ENCODE results near the gene CCDC172. TPM values are rescaled to one million over a fixed set of nuclear protein-coding genes. Genes with fewer than 3 reads are reported as not detected.
A peak's percentile ranks its signal among the peaks of the same experiment; 100 is the strongest.

The CCDC172 gene, protein sequence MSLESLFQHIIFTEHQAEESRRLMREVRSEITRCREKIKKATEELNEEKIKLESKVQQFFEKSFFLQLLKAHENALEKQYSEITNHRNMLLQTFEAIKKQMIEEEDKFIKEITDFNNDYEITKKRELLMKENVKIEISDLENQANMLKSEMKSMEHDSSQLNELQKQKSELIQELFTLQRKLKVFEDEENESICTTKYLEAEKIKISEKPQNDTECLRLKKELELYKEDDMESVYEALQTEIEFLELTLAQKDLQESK
- total RNA-seq, result not detected

- peaks cover 0 to 9% (median 0%) of the 10 kb centered on the region in 4 donors for H3K27me3 ChIP-seq
- no peak for TF ChIP-seq CTCF (IDR thresholded peaks at IDR 0.05)
- no peak for TF ChIP-seq POLR2A (IDR thresholded peaks at IDR 0.05; ENCODE audit: low read depth)
- no peak for TF ChIP-seq EP300 (IDR thresholded peaks at IDR 0.05)
- no peak for TF ChIP-seq POLR2AphosphoS5 (IDR thresholded peaks at IDR 0.05)
- H3K9me3 ChIP-seq, result no peaks in the 10 kb centered on the region
- no peak within 1 kb of the TSS for H3K27ac ChIP-seq (replicated peaks in 1 of 4)
- DNase-seq (ENCODE audit: extremely low spot score), result no peak
- no peak within 1 kb of the TSS for H3K4me3 ChIP-seq
- H3K36me3 ChIP-seq, result no peaks in the 10 kb centered on the region
- intact Hi-C loops (cut with DNase I), result no loop called here
- no peaks in the 10 kb centered on the region for H3K4me1 ChIP-seq
- 86% methylated on average over 20 of the region's 22 CpGs for WGBS
Measured at GRCh38 chr10:116324227-116324950, at the start of gene CCDC172. Gene CCDC172, plus strand, starts transcription at chr10:116324448. Its CDS starts 564 bp downstream, at chr10:116325012.

- WGBS, result 86% methylated on average over 3 of the region's 3 CpGs
- no peak for DNase-seq (ENCODE audit: extremely low spot score)
- H3K27me3 ChIP-seq, result peaks cover 0 to 67% (median 18%) of the 10 kb centered on the region in 4 donors
- no peak overlapping the region for H3K27ac ChIP-seq (replicated peaks in 1 of 4)
- intact Hi-C loops (cut with DNase I), result no loop called here
- no peaks in the 10 kb centered on the region for H3K9me3 ChIP-seq
- no peak overlapping the region for H3K4me3 ChIP-seq
- no peak for TF ChIP-seq POLR2A (IDR thresholded peaks at IDR 0.05; ENCODE audit: low read depth)
- TF ChIP-seq POLR2AphosphoS5 (IDR thresholded peaks at IDR 0.05), result no peak
- TF ChIP-seq EP300 (IDR thresholded peaks at IDR 0.05), result no peak
- TF ChIP-seq CTCF (IDR thresholded peaks at IDR 0.05), result no peak
- H3K4me1 ChIP-seq, result peaks cover 10 to 31% (median 28%) of the 10 kb centered on the region in 4 donors
- no peaks in the 10 kb centered on the region for H3K36me3 ChIP-seq
Measured at GRCh38 chr10:116276981-116277380, 47.3 kb upstream of the CCDC172 start.

- peaks cover 0 to 13% (median 9%) of the 10 kb centered on the region in 4 donors for H3K4me1 ChIP-seq
- H3K4me3 ChIP-seq, result no peak overlapping the region
- no peak for TF ChIP-seq POLR2A (IDR thresholded peaks at IDR 0.05; ENCODE audit: low read depth)
- TF ChIP-seq EP300 (IDR thresholded peaks at IDR 0.05), result no peak
- peak in 1 of 2 donors; percentile 31 for TF ChIP-seq POLR2AphosphoS5 (IDR thresholded peaks at IDR 0.05)
- no peaks in the 10 kb centered on the region for H3K9me3 ChIP-seq
- intact Hi-C loops (cut with DNase I), result no loop called here
- DNase-seq (ENCODE audit: extremely low spot score), result no peak
- H3K27ac ChIP-seq (replicated peaks in 1 of 4), result peak overlapping the region in 1 of 4 donors; percentile 56
- WGBS, result 77% methylated on average over 6 of the region's 6 CpGs
- H3K27me3 ChIP-seq, result peaks cover 0 to 49% (median 9%) of the 10 kb centered on the region in 4 donors
- no peaks in the 10 kb centered on the region for H3K36me3 ChIP-seq
Measured at GRCh38 chr10:116278846-116279245, 45.4 kb upstream of the CCDC172 start.

GRCh38 chr10:116281775-116282174 lies 42.5 kb upstream of the CCDC172 start:
- Histone ChIP-seq H3K27me3 (peaks cover 0 to 21% (median 0%) of the 10 kb centered on the region in 4 donors), H3K27ac (replicated peaks in 1 of 4) (no peak overlapping the region), H3K36me3 (no peaks in the 10 kb centered on the region), H3K4me3 (no peak overlapping the region), H3K9me3 (no peaks in the 10 kb centered on the region), H3K4me1 (no peaks in the 10 kb centered on the region)
- WGBS, result 73% methylated on average over 3 of the region's 3 CpGs
- intact Hi-C loops (cut with DNase I), result loop anchor here (10.0 kb wide), 1 partner anchor 567 kb away; no protein-coding TSS in a partner anchor
- TF ChIP-seq EP300 (IDR thresholded peaks at IDR 0.05) (no peak), POLR2AphosphoS5 (IDR thresholded peaks at IDR 0.05) (no peak), CTCF (IDR thresholded peaks at IDR 0.05) (no peak), POLR2A (IDR thresholded peaks at IDR 0.05; ENCODE audit: low read depth) (no peak)
- DNase-seq (ENCODE audit: extremely low spot score), result peak; percentile 77

DNA sequence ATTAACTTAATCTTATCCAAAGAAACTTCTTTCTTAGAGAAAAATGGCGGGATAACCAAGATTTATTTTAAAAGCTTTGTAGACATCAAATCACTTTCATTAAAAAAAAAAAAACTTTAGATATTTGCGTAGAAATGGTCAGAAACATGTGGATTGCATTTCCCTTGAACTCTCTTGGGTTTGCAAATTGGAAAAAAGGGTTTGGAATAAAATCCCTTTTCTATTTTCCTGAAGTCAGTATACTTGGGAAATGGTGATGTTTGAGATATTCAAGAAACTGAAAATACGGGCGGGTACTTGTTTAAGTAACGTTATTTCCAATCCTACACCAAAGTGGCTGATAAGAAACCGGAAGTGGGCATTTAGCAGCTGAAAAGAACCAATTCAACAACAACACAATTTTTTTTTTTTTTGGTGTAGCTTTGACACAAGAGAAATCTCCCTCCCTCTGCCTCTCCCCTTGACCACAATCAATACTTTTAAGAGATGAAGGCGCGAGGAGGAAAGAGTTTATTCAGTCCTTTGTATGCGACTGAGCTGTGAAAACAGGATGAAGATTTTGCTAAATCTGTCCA lies 37.5 kb upstream of the CCDC172 start:
- peaks cover 0 to 5% (median 0%) of the 10 kb centered on the region in 4 donors for H3K27me3 ChIP-seq
- intact Hi-C loops (cut with DNase I), result loop anchor here (5.0 to 10.0 kb wide), 2 partner anchors 484 to 572 kb away; no protein-coding TSS in a partner anchor
- H3K36me3 ChIP-seq, result no peaks in the 10 kb centered on the region

More for the DNA sequence above, 37.5 kb upstream of the CCDC172 start:
- TF ChIP-seq EP300 (IDR thresholded peaks at IDR 0.05) (no peak), CTCF (IDR thresholded peaks at IDR 0.05) (no peak)
- Histone ChIP-seq H3K4me3 (no peak overlapping the region), H3K9me3 (no peaks in the 10 kb centered on the region), H3K4me1 (no peaks in the 10 kb centered on the region), H3K27ac (replicated peaks in 1 of 4) (no peak overlapping the region)
- WGBS, result 74% methylated on average over 9 of the region's 9 CpGs
- DNase-seq (ENCODE audit: extremely low spot score), result no peak
